ENCODE data around the gene OMA1. TPM values are rescaled to one million over a fixed set of nuclear protein-coding genes. Genes with fewer than 3 reads are reported as not detected.

Gene OMA1
- 42.6 TPM for polyA plus RNA-seq (2012; ENCODE audit: missing spikeins)

DNA sequence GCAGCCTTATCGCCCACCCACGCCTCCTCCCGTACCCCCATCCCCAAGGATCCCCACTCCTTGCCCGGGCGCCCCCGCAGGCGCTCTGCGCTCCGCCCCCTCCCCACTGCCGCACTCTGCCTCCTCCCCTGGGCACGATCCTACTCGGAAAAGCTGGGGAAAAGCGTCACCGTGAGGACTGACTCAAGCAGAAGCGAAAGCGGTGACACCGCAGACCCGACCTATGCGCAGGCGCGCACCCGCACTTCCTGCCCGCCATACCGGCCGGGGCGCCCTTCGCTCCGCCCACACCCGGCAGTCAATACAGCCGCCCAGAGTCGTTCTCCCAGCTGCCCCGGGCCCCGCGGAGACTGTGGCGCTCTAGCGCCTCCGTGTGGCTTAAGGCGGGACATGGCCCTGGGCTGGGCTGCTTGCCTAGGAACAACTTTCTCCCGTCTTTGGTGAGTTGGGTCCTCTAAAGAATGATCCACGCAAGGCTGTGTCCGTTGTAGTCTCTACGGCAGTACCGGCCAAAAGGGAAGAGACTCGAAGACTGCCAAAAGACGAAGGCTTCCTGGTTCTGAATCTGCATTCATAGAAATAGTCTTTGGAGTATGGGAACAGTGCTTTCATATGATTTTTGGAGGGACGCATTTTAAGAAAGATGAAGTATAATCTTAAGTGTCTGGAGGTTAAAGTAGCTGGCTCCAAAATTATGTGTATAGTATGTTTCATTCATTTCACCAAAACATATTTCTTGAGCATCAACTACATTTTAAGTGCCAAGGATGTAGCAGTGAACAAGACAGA is at the start of gene OMA1:
TSS of gene OMA1 (minus strand) at position 207 of the 789 bp plus-strand sequence. CDS start 7,432 bp downstream, outside the sequence.
- FAIRE-seq: peak; percentile 99
- DNase-seq (ENCODE audit: insufficient read length): peak; percentile 81
- TF ChIP-seq POLR2A (IDR thresholded peaks at IDR 0.05; ENCODE audit: low read depth, low read length) (peak; percentile 90), POLR2AphosphoS5 (IDR thresholded peaks at IDR 0.05; ENCODE audit: low read depth, low read length) (peak; percentile 90), TAF1 (IDR thresholded peaks at IDR 0.05; ENCODE audit: borderline replicate concordance, low read depth, low read length) (peak; percentile 62; the same call in 1 of the 2 replicates)

DNA sequence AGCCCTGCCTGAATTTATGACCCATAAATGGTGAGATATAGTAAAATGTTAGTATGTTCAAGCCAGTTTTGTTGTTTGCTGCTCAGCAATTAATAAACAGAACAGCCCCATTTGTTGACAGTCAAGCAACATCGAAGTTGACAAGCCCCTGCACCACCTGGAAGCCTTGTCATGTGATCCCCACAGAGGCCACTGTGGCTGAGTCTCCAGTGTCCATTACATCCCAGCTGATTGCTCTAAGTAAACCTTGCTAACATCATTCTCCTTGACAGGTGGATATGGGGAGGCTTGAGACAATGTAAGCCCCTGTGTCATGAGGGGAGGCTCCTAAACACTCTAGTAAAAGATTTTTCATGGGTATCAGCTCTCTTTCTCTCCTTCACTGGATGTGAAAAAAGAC is 48.0 kb upstream of the OMA1 start:
- FAIRE-seq (no peak), DNase-seq (ENCODE audit: insufficient read length) (no peak)
- TF ChIP-seq POLR2AphosphoS5 (IDR thresholded peaks at IDR 0.05; ENCODE audit: low read depth, low read length) (no peak), POLR2A (IDR thresholded peaks at IDR 0.05; ENCODE audit: low read depth, low read length) (no peak), TAF1 (IDR thresholded peaks at IDR 0.05; ENCODE audit: borderline replicate concordance, low read depth, low read length) (no peak)

DNA sequence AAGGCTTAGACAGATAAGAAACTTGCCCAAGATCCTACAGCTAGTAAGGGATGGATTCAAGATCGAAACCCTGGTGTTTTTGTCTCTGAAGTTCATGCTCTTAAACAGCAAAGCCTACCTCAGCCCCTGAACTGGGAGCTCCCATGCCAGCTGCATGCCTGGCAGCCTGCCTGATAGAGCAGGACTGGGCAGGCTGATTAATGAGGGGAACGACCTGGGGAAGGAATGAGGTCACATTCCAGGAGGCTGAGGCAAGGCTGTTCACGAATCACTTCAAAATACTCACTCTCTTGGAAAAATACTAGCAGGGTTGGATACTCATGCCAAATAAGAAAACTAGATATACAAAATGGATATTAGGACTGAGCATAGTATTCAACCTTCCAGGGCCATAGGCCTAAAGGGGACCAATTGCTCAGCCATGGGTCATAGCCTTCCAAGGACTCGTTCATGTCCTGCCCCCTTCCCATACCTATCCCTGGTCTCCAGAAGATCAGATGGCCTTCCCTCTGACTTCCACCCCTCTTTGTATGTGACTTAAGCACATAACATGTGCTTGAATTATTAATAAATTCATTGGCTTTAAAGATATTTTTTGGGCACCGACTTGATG is 46.1 kb upstream of the OMA1 start:
- FAIRE-seq (no peak), DNase-seq (ENCODE audit: insufficient read length) (no peak)
- TF ChIP-seq POLR2AphosphoS5 (IDR thresholded peaks at IDR 0.05; ENCODE audit: low read depth, low read length) (no peak), POLR2A (IDR thresholded peaks at IDR 0.05; ENCODE audit: low read depth, low read length) (no peak), TAF1 (IDR thresholded peaks at IDR 0.05; ENCODE audit: borderline replicate concordance, low read depth, low read length) (no peak)

DNA sequence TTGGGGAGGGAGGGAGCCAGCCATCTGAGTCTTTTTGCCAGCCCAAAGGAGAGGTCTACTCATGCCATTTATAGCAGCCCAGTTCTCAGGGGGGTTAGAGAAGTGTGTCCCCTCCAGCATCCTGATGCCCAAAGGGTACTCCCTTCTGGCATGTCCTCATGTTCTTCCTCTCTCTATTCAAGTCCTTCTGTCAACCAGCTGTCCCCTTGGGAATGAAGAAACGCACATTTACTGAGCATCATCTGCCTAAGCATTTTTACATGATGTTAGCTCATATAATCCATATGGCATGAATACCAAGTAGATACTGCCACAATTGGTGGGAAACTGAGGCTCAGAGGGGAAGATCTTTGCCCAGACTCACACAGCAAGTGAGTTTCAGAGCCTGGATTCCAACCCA is 45.3 kb upstream of the OMA1 start:
- no peak for TF ChIP-seq TAF1 (IDR thresholded peaks at IDR 0.05; ENCODE audit: borderline replicate concordance, low read depth, low read length)
- TF ChIP-seq POLR2AphosphoS5 (IDR thresholded peaks at IDR 0.05; ENCODE audit: low read depth, low read length): no peak
- TF ChIP-seq POLR2A (IDR thresholded peaks at IDR 0.05; ENCODE audit: low read depth, low read length): no peak
- FAIRE-seq (no peak), DNase-seq (ENCODE audit: insufficient read length) (no peak)

DNA sequence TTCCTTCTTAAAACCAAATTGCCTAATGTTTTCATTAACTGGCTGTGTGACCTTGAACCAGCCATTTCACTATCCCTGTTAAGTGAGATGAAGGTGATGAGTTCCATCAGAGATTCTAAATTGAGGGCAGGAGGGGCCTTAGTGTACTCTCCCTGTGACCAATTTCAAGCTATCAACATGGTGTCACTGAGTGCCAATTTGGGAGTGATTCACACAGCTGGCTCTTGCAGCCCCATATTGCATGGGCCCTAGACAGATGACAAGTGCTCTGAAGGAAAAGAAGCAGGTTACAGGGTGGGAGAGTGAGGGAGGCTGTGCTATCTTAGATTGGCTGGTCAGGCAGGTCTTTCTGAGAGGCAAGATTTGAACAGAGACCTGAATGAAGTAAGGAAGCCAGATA is 43.5 kb upstream of the OMA1 start:
- DNase-seq (ENCODE audit: insufficient read length) (no peak), FAIRE-seq (no peak)
- no peak for TF ChIP-seq POLR2A (IDR thresholded peaks at IDR 0.05; ENCODE audit: low read depth, low read length)
- no peak for TF ChIP-seq POLR2AphosphoS5 (IDR thresholded peaks at IDR 0.05; ENCODE audit: low read depth, low read length)
- no peak for TF ChIP-seq TAF1 (IDR thresholded peaks at IDR 0.05; ENCODE audit: borderline replicate concordance, low read depth, low read length)

DNA sequence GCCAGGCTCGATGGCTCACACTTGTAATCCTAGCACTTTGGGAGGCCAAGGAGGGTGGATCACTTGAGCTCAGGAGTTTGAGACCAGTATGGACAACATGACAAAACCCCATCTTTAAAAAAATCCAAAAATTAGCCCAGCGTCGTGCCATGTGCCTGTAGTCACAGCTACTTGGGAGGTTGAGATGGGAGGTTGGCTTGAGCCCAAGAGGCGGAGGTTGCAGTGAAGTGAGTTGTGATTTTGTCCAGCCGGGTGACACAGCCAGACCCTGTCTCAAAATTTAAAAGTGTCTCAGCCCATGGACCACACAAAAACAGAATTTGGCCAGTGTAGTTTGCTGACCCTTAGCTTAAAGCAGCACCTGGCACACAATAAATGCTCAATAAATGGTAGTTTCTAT is 41.9 kb upstream of the OMA1 start:
- no peak for FAIRE-seq
- DNase-seq (ENCODE audit: insufficient read length): no peak
- TF ChIP-seq POLR2A (IDR thresholded peaks at IDR 0.05; ENCODE audit: low read depth, low read length): no peak
- TF ChIP-seq TAF1 (IDR thresholded peaks at IDR 0.05; ENCODE audit: borderline replicate concordance, low read depth, low read length): no peak
- TF ChIP-seq POLR2AphosphoS5 (IDR thresholded peaks at IDR 0.05; ENCODE audit: low read depth, low read length): no peak

DNA sequence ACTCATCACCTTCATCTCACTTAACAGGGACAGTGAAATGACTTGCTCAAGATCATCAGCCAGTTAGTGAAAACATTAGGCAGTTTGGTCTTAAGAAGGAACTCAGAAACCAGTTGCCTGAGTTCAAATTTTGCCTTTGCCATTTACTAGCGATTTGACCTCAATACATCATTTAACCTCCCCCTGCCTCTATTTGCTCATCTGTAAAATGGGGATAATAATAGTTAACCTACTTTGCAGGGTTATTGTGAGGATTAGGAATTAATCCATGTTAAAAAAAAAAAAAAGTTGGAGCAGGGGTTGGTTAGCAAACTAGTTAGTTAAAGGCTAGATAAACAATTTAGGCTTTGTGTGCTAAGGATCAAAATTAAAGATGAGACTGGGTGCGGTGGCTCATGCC is 41.1 kb upstream of the OMA1 start:
- no peak for FAIRE-seq
- no peak for DNase-seq (ENCODE audit: insufficient read length)
- TF ChIP-seq POLR2AphosphoS5 (IDR thresholded peaks at IDR 0.05; ENCODE audit: low read depth, low read length) (no peak), POLR2A (IDR thresholded peaks at IDR 0.05; ENCODE audit: low read depth, low read length) (no peak), TAF1 (IDR thresholded peaks at IDR 0.05; ENCODE audit: borderline replicate concordance, low read depth, low read length) (no peak)

DNA sequence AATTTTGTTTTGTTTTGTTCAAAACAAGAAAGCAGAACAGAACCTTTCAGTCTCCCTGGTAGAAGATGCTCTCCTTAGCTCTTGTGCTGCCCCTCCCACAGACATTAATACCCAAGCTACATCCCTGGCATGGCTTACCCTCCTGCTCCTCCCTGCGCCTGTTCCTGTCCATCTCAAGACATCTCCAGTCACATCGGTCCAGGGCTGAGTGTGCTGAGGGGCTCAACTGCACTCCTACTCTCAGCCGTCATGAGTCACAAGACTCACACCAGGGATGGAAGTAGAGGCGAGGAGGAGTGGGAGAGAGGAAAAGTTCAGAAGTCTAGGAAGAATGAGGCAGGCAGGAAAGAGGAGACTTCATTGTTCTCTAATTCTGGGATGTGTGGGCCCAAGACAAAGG is 39.7 kb upstream of the OMA1 start:
- DNase-seq (ENCODE audit: insufficient read length): no peak
- TF ChIP-seq TAF1 (IDR thresholded peaks at IDR 0.05; ENCODE audit: borderline replicate concordance, low read depth, low read length) (no peak), POLR2AphosphoS5 (IDR thresholded peaks at IDR 0.05; ENCODE audit: low read depth, low read length) (no peak), POLR2A (IDR thresholded peaks at IDR 0.05; ENCODE audit: low read depth, low read length) (no peak)
- FAIRE-seq: no peak

DNA sequence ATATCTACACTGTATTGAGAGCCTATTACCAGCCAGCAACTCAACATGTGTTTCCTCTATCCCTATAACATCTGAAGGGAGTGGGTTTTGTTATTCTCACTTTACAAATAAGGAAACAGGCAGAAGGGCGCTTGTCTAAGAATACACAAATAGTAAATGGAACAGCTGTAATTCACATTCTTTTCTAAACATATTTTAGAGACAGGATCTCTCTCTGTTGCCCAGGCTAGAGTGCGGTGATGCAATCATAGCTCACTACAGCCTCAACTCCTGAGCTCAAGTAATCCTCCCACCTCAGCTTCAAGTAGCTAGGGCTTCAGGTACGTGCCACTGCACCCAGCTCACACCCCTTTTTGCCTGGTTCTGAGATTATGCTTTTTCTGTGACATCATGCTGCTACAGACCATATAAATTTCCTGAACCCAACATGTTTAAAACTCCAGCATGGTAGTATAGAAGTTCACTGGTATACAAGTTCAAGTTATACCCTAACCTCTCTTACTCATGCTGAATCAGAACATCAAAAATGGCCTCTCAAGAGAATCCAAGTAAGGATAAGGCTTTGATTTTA is 39.1 kb upstream of the OMA1 start:
- TF ChIP-seq TAF1 (IDR thresholded peaks at IDR 0.05; ENCODE audit: borderline replicate concordance, low read depth, low read length): no peak
- no peak for TF ChIP-seq POLR2AphosphoS5 (IDR thresholded peaks at IDR 0.05; ENCODE audit: low read depth, low read length)
- DNase-seq (ENCODE audit: insufficient read length): no peak
- FAIRE-seq: no peak

DNA sequence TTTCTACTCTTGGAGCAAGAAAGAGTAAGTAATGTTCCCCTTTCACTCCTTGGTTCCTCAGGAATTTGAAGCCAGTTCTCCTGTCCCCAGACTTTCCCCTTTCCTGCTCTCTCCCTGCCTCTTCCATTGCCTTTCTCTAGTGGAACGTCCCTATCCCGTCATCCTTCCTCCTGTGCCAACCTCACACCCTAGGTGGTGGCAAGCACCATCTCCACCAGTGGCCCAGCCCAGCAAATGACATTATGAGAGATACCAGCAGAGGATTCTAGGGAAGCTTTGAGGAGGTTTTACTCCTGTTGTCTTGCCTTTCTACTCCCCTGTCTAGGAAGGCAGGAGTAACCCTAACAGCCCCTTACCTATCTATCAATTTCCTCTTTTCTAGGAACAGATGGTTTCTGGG is 38.6 kb upstream of the OMA1 start:
- FAIRE-seq: no peak
- DNase-seq (ENCODE audit: insufficient read length): no peak
- no peak for TF ChIP-seq TAF1 (IDR thresholded peaks at IDR 0.05; ENCODE audit: borderline replicate concordance, low read depth, low read length)

DNA sequence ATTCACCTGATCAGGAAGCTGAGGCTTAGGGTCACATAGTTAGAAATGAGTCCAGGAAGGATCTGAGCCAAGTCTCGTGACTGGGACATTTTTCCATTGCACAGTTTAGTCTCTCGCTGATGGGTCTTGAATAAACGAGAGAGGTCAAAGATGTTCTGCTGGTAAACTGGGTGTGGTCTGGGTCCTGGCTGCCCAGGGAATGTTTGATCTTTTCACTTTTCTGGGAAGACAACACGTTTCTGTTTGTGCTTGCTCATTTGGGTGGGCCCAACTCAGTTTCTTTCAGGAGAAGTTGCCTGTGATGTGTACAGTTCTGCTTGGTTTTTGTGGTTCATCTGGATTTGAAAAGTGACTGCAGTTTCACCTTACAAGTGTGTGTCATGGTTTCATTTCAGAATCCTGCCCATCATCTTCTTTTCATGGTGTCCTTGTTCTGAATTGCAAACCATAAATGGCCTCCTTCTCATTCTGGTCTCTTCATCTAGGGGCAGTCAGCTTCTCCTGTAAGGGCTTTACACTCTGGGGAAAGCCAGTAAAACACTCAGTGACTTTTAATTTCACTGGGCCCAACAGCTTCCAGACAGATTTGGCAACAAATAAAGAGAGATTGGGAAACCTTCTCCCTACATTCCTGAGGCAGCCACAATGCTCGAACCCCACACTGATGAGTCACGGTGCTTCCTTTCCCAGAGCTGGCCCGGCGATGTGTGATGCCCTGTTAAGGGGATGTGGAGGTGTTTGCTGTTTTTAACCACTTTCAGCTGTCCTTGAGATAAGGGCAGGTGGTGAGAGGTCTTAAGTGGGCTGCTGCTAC is 37.8 kb upstream of the OMA1 start:
- DNase-seq (ENCODE audit: insufficient read length) (no peak), FAIRE-seq (no peak)
- no peak for TF ChIP-seq POLR2A (IDR thresholded peaks at IDR 0.05; ENCODE audit: low read depth, low read length)
- TF ChIP-seq TAF1 (IDR thresholded peaks at IDR 0.05; ENCODE audit: borderline replicate concordance, low read depth, low read length): no peak
- no peak for TF ChIP-seq POLR2AphosphoS5 (IDR thresholded peaks at IDR 0.05; ENCODE audit: low read depth, low read length)
